Right renal pelvis (tissue), 4 donors: ENCODE measurements around the gene SELL. TPM values are rescaled to one million over a fixed set of nuclear protein-coding genes. Genes with fewer than 3 reads are reported as not detected.
"Not testable (repeated sequence)": the region's sequence is repeated elsewhere in the genome, so short reads cannot be mapped to it uniquely, and the experiment has no call there.

Experiments
- DNase-seq, 4 donors: peaks; one replicate each; pipeline ENCODE4 v3.0.0-alpha.2; 2013; ENCODE audit warnings: low read depth in 4 of 4, low spot score in 3 of 4, missing footprints in 1 of 4
- polyA plus RNA-seq, 4 donors: library from polyadenylated mRNA; unstranded; fragments of 120-200 nt; gene quantifications; one replicate each; pipeline ENCODE4 v1.2.1, GENCODE V29; 2013; ENCODE audit not compliant: insufficient read length in 4 of 4

SELL gene
- polyA plus RNA-seq, 4 donors, result 1.9 to 4.0 (median 2.7) TPM

- not testable (repeated sequence) for DNase-seq
Measured at GRCh38 chr1:169670244-169670643, 41.2 kb downstream of the SELL start.

- DNase-seq, result not testable (repeated sequence)
Measured at GRCh38 chr1:169667699-169668596, 43.5 kb downstream of the SELL start.

GRCh38 chr1:169667227-169667639 lies 44.2 kb downstream of the SELL start:
- DNase-seq, result not testable (repeated sequence)

GRCh38 chr1:169662680-169663079 lies 48.7 kb downstream of the SELL start:
- DNase-seq, result not testable (repeated sequence)

GRCh38 chr1:169661066-169661465 lies 50.4 kb downstream of the SELL start:
- not testable (repeated sequence) for DNase-seq

- not testable (repeated sequence) for DNase-seq
Measured at GRCh38 chr1:169658777-169659176, 52.6 kb downstream of the SELL start.

- DNase-seq, result no peak
Measured at GRCh38 chr1:169653873-169654272, 57.5 kb downstream of the SELL start.

GRCh38 chr1:169651035-169651434 lies 60.4 kb downstream of the SELL start:
- no peak for DNase-seq

GRCh38 chr1:169650551-169650950 lies 60.9 kb downstream of the SELL start:
- DNase-seq, result no peak

- DNase-seq, result no peak
Measured at GRCh38 chr1:169648709-169649108, 62.7 kb downstream of the SELL start.

- DNase-seq, result no peak
Measured at GRCh38 chr1:169648187-169648586, 63.2 kb downstream of the SELL start.

GRCh38 chr1:169647512-169647911 lies 63.9 kb downstream of the SELL start:
- no peak for DNase-seq

- DNase-seq, result no peak
Measured at GRCh38 chr1:169644297-169644696, 67.1 kb downstream of the SELL start.

Other genes with a start within 250 kb of the SELL start
- gene SLC19A2, start 225.7 kb downstream of the SELL start, polyA plus RNA-seq, result 10 to 100 TPM; 15.7 to 23.0 (median 20.5) TPM
- 1 to 10 TPM; 2.0 to 3.0 (median 2.7) TPM for gene F5, start 125.1 kb downstream of the SELL start, polyA plus RNA-seq
- gene SELP, start 81.5 kb downstream of the SELL start, polyA plus RNA-seq, result 10 to 100 TPM in 1 of 4 donors, 1 to 10 TPM in 3; 3.7 to 13.0 (median 6.8) TPM
- under 1 TPM; 0.42 to 0.81 (median 0.54) TPM for gene SELE, start 22.5 kb upstream of the SELL start, polyA plus RNA-seq
- 10 to 100 TPM; 15.3 to 20.1 (median 18.2) TPM for gene METTL18, start 83.3 kb upstream of the SELL start, polyA plus RNA-seq
- 10 to 100 TPM; 17.7 to 21.9 (median 19.8) TPM for gene SCYL3, start 182.3 kb upstream of the SELL start, polyA plus RNA-seq